ENCODE measurements around the gene ACSL6.

ACSL6 gene

DNA sequence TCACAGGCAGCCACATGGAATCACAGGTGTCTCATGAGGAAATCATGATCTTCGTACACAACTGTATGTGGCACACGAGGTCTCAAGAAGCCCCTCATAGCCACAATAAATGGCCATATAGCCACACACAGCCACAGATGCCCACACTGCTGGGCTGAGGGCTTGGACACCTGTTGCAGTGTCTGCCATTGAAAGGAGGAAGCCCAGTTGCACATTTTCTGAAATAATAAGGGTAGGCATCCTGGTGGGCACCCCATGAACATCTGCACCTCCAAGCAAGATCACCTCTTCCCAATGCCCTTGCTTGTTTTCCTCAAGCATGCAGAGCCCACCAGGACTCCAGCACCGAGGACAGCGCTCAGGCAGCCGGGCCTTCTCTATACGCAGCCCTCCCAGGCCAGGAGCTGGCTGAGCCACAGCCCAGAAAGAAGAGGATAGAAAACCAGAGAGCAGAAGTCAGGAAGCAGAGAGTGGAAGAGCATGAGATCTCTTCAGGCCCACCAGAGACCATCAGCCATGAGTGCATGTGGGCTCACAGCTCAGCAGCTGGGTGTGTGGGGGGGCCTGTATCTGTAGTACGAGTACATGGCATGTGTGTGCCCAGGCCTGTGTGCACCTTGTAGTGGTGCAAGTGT is 1.0 kb upstream of the ACSL6 start:
- H3K27ac ChIP-seq = peak overlapping the region; percentile 55; the same call in 1 of the 2 replicates
- TF ChIP-seq, protein P1, sequence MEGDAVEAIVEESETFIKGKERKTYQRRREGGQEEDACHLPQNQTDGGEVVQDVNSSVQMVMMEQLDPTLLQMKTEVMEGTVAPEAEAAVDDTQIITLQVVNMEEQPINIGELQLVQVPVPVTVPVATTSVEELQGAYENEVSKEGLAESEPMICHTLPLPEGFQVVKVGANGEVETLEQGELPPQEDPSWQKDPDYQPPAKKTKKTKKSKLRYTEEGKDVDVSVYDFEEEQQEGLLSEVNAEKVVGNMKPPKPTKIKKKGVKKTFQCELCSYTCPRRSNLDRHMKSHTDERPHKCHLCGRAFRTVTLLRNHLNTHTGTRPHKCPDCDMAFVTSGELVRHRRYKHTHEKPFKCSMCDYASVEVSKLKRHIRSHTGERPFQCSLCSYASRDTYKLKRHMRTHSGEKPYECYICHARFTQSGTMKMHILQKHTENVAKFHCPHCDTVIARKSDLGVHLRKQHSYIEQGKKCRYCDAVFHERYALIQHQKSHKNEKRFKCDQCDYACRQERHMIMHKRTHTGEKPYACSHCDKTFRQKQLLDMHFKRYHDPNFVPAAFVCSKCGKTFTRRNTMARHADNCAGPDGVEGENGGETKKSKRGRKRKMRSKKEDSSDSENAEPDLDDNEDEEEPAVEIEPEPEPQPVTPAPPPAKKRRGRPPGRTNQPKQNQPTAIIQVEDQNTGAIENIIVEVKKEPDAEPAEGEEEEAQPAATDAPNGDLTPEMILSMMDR (conservative IDR thresholded peaks at IDR 0.05) = no peak

DNA sequence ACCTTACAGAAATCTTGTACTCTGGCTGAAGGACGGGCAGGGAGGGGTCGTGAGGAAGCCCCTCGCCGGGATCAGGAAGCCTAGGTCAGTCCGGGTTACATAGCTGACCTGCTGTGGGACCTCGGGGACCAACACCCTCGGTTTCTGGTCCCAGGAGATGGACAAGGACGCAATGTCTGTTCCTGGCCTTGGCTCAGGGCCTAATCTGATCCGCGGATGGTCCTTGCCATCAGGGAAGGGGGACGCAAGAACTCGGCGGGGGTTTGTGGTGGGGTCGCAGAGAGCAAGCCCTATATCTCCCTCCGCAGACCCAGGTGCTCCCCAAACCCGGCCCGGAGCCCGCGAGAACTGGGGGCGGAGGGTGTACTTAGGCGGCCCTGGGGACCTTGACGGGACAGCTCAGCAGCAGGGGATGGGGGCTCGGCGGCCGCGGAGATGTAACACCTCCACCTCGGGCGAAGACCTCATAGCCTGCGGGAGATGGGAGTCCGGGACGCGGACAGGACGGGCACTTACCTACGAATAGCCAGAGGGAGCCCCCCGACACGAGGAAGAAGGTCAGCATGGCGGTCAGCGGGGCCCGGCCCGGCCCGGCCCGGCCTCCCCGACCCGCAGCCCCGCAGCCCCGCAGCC is 353 bp downstream of the ACSL6 start:
- TF ChIP-seq, protein P1 (conservative IDR thresholded peaks at IDR 0.05) = no peak
- peak overlapping the region; percentile 55; the same call in 1 of the 2 replicates for H3K27ac ChIP-seq

DNA sequence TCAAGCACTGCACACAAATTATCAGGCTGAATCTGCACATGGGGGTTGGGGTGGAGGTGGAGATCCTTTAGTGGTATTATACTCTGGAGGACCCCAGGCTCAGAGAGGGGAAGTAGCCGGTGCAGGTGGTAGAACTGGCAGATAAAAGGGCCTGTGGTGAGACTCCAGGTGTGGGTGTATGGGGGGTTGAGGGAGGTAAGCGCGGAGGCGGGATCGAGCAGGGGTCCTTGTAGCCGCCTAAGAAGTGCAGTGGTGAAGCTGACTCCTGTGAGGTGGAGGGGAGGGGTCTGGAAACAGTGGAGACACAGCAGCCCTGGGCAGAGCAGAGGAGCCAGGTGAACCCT is 841 bp downstream of the ACSL6 start:
- H3K27ac ChIP-seq = no peak overlapping the region
- TF ChIP-seq, protein P1 (conservative IDR thresholded peaks at IDR 0.05) = no peak

DNA sequence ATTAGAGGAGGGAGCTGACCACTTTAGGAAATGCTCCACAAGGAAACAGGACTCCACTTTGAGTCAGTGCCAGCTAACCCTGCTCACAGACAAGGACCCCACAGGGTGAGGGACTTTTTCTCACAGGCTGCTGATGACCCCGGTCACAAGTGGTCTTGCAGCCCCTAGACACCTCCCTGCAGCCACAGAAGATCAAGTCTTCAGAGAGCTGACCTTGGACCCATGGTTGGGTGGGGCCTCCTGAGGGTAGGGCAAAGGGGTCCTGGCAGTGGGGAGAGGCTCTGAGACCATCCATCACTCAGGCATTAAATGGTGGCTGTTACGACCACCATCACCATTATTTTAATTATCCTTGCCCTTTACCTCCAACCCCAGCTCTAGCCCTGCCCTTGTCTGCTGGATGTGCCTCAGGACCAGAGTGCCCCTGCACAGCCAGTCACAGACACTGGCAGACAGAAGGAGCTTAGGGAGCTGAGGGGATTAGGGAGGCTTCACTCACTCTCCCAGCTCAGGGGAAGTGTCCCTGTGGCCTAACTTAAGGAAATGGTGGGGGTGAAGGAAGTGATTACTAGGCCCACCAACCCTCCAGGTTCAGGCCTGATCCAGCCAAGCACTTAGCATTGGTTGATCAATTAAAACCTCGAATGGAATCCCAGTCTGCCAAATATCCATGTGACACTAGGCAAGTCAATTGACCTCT is 1.6 kb downstream of the ACSL6 start:
- TF ChIP-seq, protein P1 (conservative IDR thresholded peaks at IDR 0.05) = no peak

DNA sequence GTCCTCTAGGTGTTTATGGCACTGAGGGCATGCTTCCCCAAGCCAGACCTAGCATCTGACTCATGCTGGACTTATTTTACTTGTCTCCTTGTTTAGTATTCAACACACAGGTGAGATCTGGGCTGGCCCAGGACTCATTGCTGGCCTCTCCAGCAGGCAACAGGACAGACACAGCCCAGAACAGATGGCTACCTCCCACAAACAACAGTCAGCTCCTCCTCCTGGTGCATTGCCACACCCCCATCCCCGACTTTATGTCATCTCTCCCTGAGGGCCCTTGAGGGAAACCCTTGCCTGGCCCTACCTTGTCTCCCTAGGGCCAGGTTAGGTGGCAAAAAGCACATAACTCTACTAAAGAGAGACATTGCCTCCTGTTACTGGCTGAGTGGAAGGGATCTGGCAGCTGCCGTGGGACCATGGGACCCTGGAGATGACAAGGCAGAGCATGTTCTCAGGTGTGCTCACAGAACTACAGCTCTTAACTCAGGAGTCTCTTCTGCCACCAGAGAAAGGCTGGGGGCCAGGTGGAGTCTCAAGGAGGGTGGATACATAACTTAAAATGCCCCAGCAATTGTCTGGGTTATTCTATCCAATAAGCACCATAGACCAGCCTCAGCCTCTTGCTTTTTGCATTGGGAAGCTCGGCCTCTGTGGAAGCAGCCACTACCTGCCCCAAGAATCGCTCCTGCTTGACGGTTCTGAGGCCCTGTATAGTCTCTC is 2.3 kb downstream of the ACSL6 start:
- no peak overlapping the region for H3K27ac ChIP-seq
- TF ChIP-seq, protein P1 (conservative IDR thresholded peaks at IDR 0.05) = no peak

More for the DNA sequence above, 1.6 kb downstream of the ACSL6 start:
- H3K27ac ChIP-seq = no peak overlapping the region

DNA sequence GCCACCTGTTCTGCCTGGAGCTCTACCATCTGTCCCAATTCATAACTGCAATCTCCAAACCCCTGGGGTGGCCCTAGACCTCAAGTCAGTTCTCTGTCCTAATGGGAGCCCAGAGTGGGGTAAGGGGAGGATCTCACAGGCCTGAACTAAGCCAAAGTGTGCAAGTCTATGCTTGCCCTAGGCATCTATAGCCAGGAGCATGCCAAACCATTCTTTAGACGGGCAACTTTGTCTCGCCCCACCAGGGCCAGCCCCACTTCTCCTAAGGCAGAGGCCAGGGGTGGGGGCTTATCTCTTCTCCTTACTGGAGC is 3.3 kb downstream of the ACSL6 start:
- H3K27ac ChIP-seq = no peak overlapping the region
- TF ChIP-seq, protein P1 (conservative IDR thresholded peaks at IDR 0.05) = peak; percentile 52; the same call in 1 of the 2 replicates

Measured in VCaP (cell line).